HG03097 (cell line): ENCODE measurements around the gene TEDC2.

Source experiments
- ATAC-seq: cut with Tn5 transposase; IDR thresholded peaks from one replicate; pipeline ENCODE4 v1.9.1; 2021; ENCODE audit not compliant: unreplicated experiment, low FRiP score

Gene TEDC2

DNA sequence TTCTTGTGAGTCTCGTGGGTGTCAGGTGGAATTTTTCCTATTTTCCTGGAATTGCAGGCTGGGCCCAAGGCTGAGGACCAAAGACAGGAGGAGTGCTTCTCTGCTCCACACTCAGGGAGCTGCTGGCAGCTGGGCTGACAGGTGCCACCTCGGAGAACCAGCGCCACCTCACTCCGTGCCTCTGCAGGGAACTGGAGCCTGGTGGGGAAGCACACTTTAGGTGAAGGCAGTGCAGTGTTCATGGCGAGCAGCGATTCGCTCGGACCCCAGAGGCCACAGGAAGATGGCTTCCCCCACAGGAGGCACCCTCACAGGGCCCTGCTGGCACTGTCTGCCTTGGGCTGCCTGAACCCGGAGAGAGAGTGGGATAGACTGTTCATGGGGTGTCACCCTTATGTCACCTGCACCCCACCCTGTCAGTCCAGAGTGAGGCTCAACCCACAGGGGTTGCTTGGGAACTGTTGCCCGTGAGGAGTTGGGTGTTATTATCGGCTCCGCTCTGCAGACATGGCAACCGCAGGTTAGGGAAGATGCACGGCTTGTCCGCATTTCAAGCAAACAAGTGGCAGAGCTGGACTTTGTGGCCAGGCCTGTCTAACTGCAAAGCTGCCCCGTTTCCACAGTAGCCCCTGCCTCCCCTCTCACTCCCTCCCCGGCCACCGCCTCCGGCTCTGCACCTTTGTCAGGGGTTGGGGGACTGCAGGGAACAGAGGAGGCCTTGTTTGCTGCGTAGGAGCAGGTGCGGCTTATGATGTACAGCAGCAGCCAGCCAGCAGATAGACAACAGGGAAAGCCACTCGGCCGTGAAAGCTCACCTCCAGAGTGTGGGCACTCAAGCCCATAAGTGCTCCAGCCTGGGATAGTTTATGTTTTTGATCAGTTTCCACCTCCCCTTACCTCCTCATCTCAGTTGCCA is 30.5 kb downstream of the TEDC2 start:
- ATAC-seq: no peak

DNA sequence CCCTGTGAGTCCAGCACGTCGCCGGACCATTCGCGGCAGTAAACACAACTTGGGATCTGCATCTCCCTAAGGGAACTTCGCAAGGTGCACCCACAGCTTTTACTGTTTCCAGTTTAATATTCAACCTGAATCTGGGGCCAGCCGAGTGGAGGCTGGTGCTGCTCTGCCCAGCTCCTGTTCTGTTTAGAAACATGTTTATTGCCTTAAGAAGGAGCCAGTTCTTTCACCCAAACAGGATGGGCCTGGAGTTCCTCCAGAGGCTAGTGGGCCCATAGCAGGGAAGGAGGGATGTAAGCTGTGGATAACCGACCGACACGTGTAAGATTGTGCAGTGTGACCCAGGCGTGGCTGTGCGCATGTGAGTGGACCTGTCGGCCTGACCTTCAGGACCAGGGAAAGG is 32.4 kb downstream of the TEDC2 start:
- ATAC-seq: no peak

DNA sequence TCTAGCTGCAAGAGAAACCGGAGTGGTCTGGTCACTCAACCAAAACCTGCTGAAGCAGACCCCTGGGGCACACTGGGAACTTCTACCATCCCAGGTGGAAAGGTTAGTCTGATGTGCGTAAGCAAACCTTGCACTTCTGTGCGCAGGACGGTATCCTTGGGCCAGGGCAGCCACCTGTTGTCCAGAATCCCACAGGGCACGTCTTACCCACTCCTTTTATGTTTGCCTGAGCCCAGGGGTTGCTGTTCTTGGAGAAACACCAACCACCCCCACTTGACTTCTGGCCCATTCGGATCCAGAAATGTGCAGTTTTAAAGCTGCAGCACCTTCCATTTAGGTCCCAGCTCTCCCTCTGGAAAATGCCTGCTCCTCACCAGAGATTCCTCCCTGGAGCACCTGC is 33.7 kb downstream of the TEDC2 start:
- no peak for ATAC-seq

GRCh38 chr16:2494616-2495015 is 34.7 kb downstream of the TEDC2 start:
- no peak for ATAC-seq

GRCh38 chr16:2495041-2495440 is 35.1 kb downstream of the TEDC2 start:
- ATAC-seq: no peak

DNA sequence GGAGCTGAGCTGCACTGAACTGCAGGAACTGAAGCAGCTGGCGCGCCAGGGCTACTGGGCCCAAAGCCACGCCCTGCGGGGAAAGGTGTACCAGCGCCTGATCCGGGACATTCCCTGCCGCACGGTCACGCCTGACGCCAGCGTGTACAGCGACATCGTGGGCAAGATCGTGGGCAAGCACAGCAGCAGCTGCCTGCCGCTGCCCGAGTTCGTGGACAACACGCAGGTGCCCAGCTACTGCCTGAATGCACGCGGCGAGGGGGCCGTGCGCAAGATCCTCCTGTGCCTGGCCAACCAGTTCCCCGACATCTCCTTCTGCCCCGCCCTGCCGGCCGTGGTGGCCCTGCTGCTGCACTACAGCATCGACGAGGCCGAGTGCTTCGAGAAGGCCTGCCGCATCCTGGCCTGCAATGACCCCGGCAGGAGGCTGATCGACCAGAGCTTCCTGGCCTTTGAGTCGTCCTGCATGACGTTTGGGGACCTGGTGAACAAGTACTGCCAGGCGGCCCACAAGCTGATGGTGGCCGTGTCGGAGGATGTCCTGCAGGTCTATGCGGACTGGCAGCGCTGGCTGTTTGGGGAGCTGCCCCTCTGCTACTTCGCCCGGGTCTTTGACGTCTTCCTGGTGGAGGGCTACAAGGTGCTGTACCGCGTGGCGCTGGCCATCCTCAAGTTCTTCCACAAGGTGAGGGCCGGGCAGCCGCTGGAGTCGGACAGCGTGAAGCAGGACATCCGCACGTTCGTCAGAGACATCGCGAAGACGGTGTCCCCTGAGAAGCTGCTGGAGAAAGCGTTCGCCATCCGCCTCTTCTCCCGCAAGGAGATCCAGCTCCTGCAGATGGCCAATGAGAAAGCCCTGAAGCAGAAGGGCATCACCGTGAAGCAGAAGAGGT is 36.6 kb downstream of the TEDC2 start:
- ATAC-seq: no peak

- ATAC-seq: no peak
These were observed 37.3 kb downstream of the TEDC2 start for GRCh38 chr16:2497116-2497630.

DNA sequence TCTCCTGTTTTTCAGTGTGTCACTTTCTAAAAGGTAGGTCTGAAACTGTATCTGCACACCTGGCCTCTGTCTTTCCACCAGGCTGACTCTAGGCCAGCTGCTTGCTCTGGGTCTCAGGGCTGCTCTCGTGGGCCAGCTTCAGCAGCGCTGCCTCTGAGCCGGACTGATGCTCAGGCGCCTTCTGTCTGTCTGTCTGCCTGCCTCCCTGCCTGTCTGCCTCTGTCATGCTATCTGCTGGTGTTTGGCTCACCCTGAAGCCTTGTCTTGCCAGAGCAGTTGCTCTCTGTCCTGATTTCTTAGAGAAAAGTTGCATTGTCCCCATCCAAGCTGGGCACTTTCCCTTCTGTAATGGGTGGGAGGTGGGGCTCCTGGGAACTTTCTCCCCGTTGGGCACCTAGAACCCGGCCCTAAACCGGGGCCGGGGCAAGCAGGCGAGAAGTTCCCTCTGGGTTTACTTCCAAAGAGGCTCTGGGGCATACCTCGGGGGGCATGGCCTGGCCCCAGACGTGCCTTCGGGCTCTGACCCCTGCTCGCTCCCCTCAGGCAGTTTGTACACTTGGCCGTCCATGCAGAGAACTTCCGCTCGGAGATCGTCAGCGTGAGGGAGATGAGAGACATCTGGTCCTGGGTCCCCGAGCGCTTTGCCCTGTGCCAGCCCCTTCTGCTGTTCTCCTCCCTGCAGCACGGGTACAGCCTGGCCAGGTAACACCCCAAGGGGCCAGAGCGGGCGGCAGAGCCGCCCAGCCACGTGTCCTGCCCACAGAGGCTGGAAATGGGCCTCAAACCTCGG is 38.0 kb downstream of the TEDC2 start:
- no peak for ATAC-seq

- no peak for ATAC-seq
These were observed 38.8 kb downstream of the TEDC2 start for GRCh38 chr16:2498531-2499253.

GRCh38 chr16:2499454-2499853 is 39.5 kb downstream of the TEDC2 start:
- ATAC-seq: no peak

- no peak for ATAC-seq
These were observed 40.1 kb downstream of the TEDC2 start for GRCh38 chr16:2499890-2500429.

GRCh38 chr16:2500430-2500917 is 40.6 kb downstream of the TEDC2 start:
- ATAC-seq: no peak

DNA sequence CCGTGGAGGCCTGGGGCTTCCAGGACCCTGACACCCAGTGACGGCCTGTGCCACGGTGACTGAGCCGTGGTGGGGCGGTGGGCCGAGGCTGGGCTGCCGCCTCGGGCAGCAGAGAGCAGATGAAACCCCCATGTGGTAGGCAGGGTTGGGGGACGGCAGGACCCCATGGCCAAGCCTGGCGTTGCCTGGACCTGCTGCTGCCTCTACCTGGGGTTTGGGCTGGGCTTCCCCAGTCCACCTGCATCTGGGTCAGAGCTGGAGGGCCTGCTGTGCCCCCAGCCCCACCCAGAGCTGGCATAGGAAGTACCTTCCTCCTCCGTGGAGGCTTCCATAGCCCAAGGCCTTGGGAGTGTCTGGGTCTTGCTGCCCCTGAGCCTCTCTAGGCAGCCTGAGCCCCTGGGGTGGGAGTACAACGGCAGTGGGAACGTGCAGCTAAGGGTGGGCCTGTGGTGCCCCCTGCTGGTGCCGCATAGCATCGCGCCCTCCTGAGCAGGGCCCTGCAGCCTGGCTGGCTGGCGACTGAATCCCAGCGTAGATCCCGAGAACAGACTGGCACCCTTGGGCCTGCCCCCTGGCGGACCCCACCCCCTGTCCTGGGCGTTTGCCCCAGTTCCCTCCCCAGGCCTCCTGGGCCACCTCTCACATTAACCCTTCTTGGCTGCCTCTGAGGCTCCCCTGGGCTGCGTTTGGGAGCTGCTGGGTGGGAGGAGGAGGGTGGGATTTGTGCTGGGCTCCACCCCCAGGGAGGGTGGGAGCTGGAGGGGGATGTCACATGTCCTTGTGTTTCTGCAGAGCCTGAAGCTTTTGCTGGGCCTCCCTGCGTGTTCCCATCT is 41.2 kb downstream of the TEDC2 start:
- ATAC-seq: no peak

DNA sequence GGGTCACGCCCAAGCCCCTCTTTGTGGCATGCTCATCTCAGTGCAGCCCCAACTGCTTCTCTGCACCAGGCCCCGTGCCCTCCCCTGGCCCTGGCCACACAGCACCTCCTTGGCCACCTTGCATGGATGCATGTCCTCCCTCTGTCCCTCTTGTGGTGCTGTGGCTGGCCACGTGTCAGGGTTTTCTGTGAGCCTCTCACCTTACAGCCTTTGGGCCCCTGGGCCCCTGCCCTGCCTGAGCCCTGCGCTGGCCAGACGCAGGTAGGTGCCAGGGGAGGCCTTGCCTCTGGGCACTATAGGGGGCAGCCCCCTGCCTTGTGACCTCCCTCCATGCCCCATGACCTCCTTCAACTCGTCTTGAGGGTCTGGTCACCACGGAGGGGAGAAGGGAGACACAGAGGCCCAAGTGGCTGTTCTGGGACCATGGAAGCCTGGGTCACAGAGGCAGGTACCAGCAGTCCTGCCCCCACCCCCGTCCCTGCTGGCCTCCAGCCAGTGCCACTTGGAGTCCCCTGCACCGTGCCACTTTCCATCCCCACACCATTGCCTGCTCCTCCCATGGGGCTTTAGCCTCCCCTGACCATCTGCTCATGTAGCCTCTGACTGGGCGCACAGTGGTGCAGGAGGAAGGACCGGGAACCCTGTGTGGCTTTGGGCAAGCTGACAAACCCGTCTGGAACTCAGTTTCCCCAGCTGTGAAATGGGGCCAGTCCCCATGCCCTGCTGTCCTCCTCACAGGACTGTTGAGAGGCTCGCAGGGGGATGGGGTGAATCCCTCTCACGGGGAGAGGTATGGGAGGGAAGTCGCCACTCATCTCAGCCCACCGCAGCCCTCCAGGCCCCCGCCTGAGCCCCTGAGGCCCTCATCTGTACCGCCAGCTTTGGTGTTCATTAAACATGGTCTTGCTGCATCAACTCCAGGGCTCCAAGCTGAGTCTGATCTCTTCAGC is 42.3 kb downstream of the TEDC2 start:
- ATAC-seq: no peak

GRCh38 chr16:2505695-2506094 is 45.8 kb downstream of the TEDC2 start:
- ATAC-seq: no peak

DNA sequence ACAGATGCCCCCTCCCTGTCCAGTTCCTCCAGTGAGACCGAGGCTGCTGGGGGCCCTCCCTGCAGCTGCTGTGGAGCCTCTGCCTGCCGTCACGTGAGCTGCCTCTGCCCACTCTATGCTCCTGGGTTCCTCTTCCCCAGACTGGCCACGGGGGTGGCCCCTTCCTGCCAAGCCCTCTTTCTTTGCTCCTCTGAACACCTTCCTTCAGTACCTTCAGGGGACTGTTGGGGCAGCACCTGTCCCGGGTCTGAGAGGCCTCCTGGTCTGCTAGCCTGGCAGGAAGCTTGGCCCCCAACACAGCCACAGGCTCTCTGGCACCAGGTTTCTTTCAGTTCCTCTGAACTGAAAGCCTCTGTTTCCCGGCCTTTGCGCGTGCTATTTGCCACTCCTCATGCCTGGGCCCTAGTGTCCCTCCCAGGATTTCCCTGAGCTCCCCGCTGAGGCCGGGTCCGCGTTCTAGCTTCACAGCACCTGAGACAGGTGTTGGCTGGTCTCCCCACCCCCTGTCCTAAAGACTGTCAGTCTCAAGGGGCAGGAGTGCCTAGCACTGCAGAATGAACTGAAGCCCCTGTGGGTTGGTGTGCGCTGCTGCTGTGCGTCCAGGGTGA is 47.2 kb downstream of the TEDC2 start:
- peak; percentile 59 for ATAC-seq

DNA sequence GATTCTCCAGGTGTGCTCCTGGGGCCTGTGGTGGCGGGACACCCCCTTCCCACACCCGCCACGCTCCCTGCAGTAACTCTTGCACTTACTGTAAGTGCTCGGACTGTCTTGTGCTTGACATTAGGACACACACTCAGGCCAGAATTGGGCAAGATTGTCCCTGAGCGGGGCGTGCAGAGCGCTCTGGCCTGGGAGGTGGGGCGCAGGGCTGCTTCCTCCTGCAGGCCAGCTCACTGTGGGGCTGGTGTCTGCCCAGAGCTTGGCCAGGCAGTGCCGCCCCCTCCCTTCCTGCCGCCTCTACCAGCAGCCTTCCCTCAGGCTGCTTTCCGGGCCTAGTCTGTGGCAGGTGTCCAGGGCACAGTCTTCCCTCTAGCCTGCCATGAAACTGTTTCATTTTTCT is 47.8 kb downstream of the TEDC2 start:
- ATAC-seq: no peak
